Activated naive CD4-positive, alpha-beta T cell treated with anti-CD3 and anti-CD28 coated beads, Interleukin-2, amount 50 U/mL, for 72 hours (primary cell): ENCODE data around the gene THBD. TPM values are rescaled to one million over a fixed set of nuclear protein-coding genes. Genes with fewer than 3 reads are reported as not detected.

ENCODE experiments used
- total RNA-seq, 2 donors: library from RNA; stranded (reverse); gene quantifications; one replicate each; pipeline ENCODE4 v1.2.3, GENCODE V29; 2022

THBD gene
- total RNA-seq, 2 donors from 2014 or later = not detected

Other genes with a start within 250 kb of the THBD start
- gene SSTR4, start 14.4 kb downstream of the THBD start, total RNA-seq = not detected
- under 1 TPM; 0.39 to 0.41 TPM for gene CD93, start 36.7 kb upstream of the THBD start, total RNA-seq